Measurements from ENCODE around the gene AP3B1. TPM values are rescaled to one million over a fixed set of nuclear protein-coding genes. Genes with fewer than 3 reads are reported as not detected.

AP3B1 gene
- total RNA-seq (2022) (39.7 and 40.6 TPM in 2 replicates), Bru-seq, nascent RNA (percentile 82 among the genes with signal in this experiment), BruChase-seq, experiment 1, labeled RNA remaining after a 6-hour chase (percentile 70 among the genes with signal in this experiment), BruChase-seq, experiment 2, labeled RNA remaining after a 2-hour chase (percentile 69 among the genes with signal in this experiment)
- long read RNA-seq, full-length matches to known transcripts = 78 of 95 reads
- long read RNA-seq, partial matches to known transcripts = 0 of 95 reads
- long read RNA-seq, other reads (novel, unspliced or antisense) = 17 of 95 reads

DNA sequence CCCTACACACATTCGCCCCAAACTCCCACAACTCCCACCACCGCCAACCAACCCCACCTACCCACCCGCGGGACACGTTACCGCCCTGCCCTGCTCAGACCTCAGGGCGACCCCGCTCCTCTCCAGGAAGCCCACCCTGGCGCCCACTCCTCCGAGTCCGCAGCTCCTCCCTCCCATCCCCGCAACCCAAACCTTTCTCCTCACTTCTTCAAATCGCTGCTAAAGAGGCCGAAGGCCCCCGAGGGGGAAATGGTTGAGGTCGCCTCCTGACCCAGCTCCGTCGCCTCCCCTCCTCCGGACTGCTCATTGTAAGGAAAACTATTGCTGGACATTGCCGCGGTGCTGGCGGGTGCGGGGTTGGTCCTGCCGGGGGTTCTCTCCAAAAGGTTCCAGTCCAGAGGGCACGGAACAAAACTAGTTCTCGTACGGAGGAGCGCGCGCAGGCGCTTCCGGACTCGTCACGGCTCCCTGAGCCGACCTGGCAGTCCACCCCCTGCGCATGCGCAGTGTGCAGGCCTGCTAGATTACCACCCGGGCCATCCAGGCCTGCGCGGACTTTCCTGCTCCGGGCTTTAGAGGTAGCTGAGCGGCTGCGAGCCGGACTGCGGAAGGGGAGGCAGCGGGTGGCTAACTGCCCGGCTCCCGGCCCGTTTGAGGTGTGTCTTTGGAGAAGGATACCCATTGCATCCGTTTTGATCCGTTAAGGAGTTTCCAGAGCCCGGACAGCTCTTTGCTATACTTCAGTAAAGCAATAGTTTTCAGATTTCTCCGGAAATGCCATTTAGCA is at the start of gene AP3B1:
Gene AP3B1 (minus strand): TSS at position 451 of the 787 bp plus-strand sequence. CDS start 119 bp downstream, at position 332.
- CTCF ChIA-PET = interaction anchor here (0.6 to 1.1 kb wide), 5 partner anchors 34 to 1301 kb away, joined by 3 to 6 read pairs (median 3); no protein-coding TSS in a partner anchor
- Mint-ChIP-seq H3K27ac (ENCODE audit: low read depth, unreplicated experiment) (peak within 1 kb of the TSS; percentile 99), H3K27me3 (ENCODE audit: insufficient read depth, unreplicated experiment) (no peaks in the 10 kb centered on the region), H3K9me3 (ENCODE audit: unreplicated experiment) (no peaks in the 10 kb centered on the region), H3K36me3 (ENCODE audit: insufficient read depth, unreplicated experiment) (no peaks in the 10 kb centered on the region), H3K4me3 (ENCODE audit: unreplicated experiment) (peak within 1 kb of the TSS; percentile 91), H3K4me1 (ENCODE audit: insufficient read depth, unreplicated experiment) (peaks cover 28% of the 10 kb centered on the region)
- intact Hi-C loops (cut with micrococcal nuclease) = loop anchor here (1.0 kb wide), 1 partner anchor 66 kb away; the partner anchor contains the start of gene SCAMP1
- DNase-seq (ENCODE audit: unreplicated experiment) = peak; percentile 99
- no TSS peak for BruUV-seq (replicated peaks)
- TF ChIP-seq CTCF (IDR thresholded peaks at IDR 0.05; ENCODE audit: unreplicated experiment) = no peak
- POLR2A ChIA-PET = interaction anchor here (0.5 to 5.3 kb wide), 21 partner anchors 10 to 803 kb away, joined by 3 to 139 read pairs (median 4); partner anchors contain the start of gene SCAMP1

GRCh38 chr5:78341440-78341839 is 46.9 kb upstream of the AP3B1 start:
- TF ChIP-seq CTCF (IDR thresholded peaks at IDR 0.05; ENCODE audit: unreplicated experiment) = no peak
- no peak for DNase-seq (ENCODE audit: unreplicated experiment)
- H3K4me1 Mint-ChIP-seq (ENCODE audit: insufficient read depth, unreplicated experiment) = peaks cover 9% of the 10 kb centered on the region
- no peak overlapping the region for H3K4me3 Mint-ChIP-seq (ENCODE audit: unreplicated experiment)
- peaks cover 21% of the 10 kb centered on the region for H3K9me3 Mint-ChIP-seq (ENCODE audit: unreplicated experiment)
- ChIA-PET POLR2A (interaction anchor here (0.6 to 1.6 kb wide), 3 partner anchors 19 to 133 kb away, joined by 4 to 5 read pairs (median 4); partner anchors contain the start of gene SCAMP1), CTCF (interaction anchor here (1.0 kb wide), 1 partner anchor 13 kb away, joined by 3 read pairs; no protein-coding TSS in a partner anchor)
- no peaks in the 10 kb centered on the region for H3K27me3 Mint-ChIP-seq (ENCODE audit: insufficient read depth, unreplicated experiment)
- H3K36me3 Mint-ChIP-seq (ENCODE audit: insufficient read depth, unreplicated experiment) = no peaks in the 10 kb centered on the region
- no peak overlapping the region for H3K27ac Mint-ChIP-seq (ENCODE audit: low read depth, unreplicated experiment)
- BruUV-seq (replicated peaks) = no TSS peak
- intact Hi-C loops (cut with micrococcal nuclease) = no loop called here

- Mint-ChIP-seq H3K27ac (ENCODE audit: low read depth, unreplicated experiment) (no peak overlapping the region), H3K36me3 (ENCODE audit: insufficient read depth, unreplicated experiment) (no peaks in the 10 kb centered on the region), H3K4me1 (ENCODE audit: insufficient read depth, unreplicated experiment) (peaks cover 1% of the 10 kb centered on the region), H3K27me3 (ENCODE audit: insufficient read depth, unreplicated experiment) (no peaks in the 10 kb centered on the region), H3K9me3 (ENCODE audit: unreplicated experiment) (peaks cover 16% of the 10 kb centered on the region), H3K4me3 (ENCODE audit: unreplicated experiment) (no peak overlapping the region)
- DNase-seq (ENCODE audit: unreplicated experiment) = no peak
- intact Hi-C loops (cut with micrococcal nuclease) = no loop called here
- ChIA-PET POLR2A (interaction anchor here (0.6 to 1.0 kb wide), 3 partner anchors 11 to 19 kb away, joined by 3 read pairs; no protein-coding TSS in a partner anchor), CTCF (interaction anchor here (1.7 kb wide), 1 partner anchor 11 kb away, joined by 4 read pairs; no protein-coding TSS in a partner anchor)
- no peak for TF ChIP-seq CTCF (IDR thresholded peaks at IDR 0.05; ENCODE audit: unreplicated experiment)
- BruUV-seq (replicated peaks) = no TSS peak
These were observed 45.3 kb upstream of the AP3B1 start for GRCh38 chr5:78339617-78340436.

All from MCF 10A (cell line).